Right lung (tissue), 5 donors: ENCODE measurements around the gene PAPOLB. TPM values are rescaled to one million over a fixed set of nuclear protein-coding genes. Genes with fewer than 3 reads are reported as not detected.

Source experiments
- DNase-seq, 2 donors: peaks; one replicate each; pipeline ENCODE4 v3.0.0-alpha.2; 2013
- polyA plus RNA-seq, 5 donors: library from polyadenylated mRNA; unstranded; fragments of 120-200 nt; gene quantifications; one replicate each; pipeline versions ENCODE4 v1.2.1 to v1.2.3, GENCODE V29; 2013; ENCODE audit warnings: inconsistent platforms in 1 of 5, low replicate concordance in 1 of 5; ENCODE audit not compliant: insufficient read length in 5 of 5, insufficient read depth in 1 of 5

PAPOLB gene
- polyA plus RNA-seq, 5 donors: 0.04 to 0.18 (median 0.09) TPM

- peak; percentile 86 to 89 for DNase-seq
Observed at GRCh38 chr7:4842319-4843064, 19.3 kb downstream of the PAPOLB start.

- no peak for DNase-seq
Observed at GRCh38 chr7:4841836-4842235, 20.0 kb downstream of the PAPOLB start.

GRCh38 chr7:4841007-4841784 lies 20.6 kb downstream of the PAPOLB start:
- no peak for DNase-seq

- no peak for DNase-seq
Observed at GRCh38 chr7:4840079-4840501, 21.7 kb downstream of the PAPOLB start.

- no peak for DNase-seq
Observed at GRCh38 chr7:4838626-4839334, 23.1 kb downstream of the PAPOLB start.

GRCh38 chr7:4837803-4838625 lies 23.8 kb downstream of the PAPOLB start:
- DNase-seq: no peak

GRCh38 chr7:4837041-4837802 lies 24.6 kb downstream of the PAPOLB start:
- DNase-seq: no peak

GRCh38 chr7:4836206-4836661 lies 25.6 kb downstream of the PAPOLB start:
- no peak for DNase-seq

- DNase-seq: no peak
Observed at GRCh38 chr7:4835398-4836205, 26.2 kb downstream of the PAPOLB start.

GRCh38 chr7:4834601-4835397 lies 27.0 kb downstream of the PAPOLB start:
- DNase-seq: no peak

GRCh38 chr7:4833691-4834600 lies 27.9 kb downstream of the PAPOLB start:
- DNase-seq: no peak

GRCh38 chr7:4833176-4833575 lies 28.7 kb downstream of the PAPOLB start:
- no peak for DNase-seq

GRCh38 chr7:4832711-4833110 lies 29.1 kb downstream of the PAPOLB start:
- DNase-seq: no peak

- no peak for DNase-seq
Observed at GRCh38 chr7:4831723-4832495, 29.9 kb downstream of the PAPOLB start.

- DNase-seq: peak; percentile 72 to 84
Observed at GRCh38 chr7:4830176-4830575, 31.7 kb downstream of the PAPOLB start.

GRCh38 chr7:4828720-4829383 lies 33.0 kb downstream of the PAPOLB start:
- no peak for DNase-seq
